ENCODE results near the gene PRAMEF11. TPM values are rescaled to one million over a fixed set of nuclear protein-coding genes. Genes with fewer than 3 reads are reported as not detected.
"Not testable (repeated sequence)": the region's sequence is repeated elsewhere in the genome, so short reads cannot be mapped to it uniquely, and the experiment has no call there.

The PRAMEF11 gene
- not detected for total RNA-seq

GRCh38 chr1:12831310-12831709 lies at the start of gene PRAMEF11:
Gene PRAMEF11, minus strand, starts transcription at chr1:12831410. Its CDS starts 2,621 bp downstream, at chr1:12828789.
- H3K4me1 ChIP-seq (ENCODE audit: insufficient read depth, low read length); H3K27me3 ChIP-seq (ENCODE audit: insufficient read depth, low read length); H3K4me3 ChIP-seq (ENCODE audit: low read length); H3K9me3 ChIP-seq (ENCODE audit: low read depth, low read length): not testable (repeated sequence)

GRCh38 chr1:12878453-12878852 lies 47.2 kb upstream of the PRAMEF11 start:
- H3K27me3 ChIP-seq (ENCODE audit: insufficient read depth, low read length) = not testable (repeated sequence)

GRCh38 chr1:12863131-12863880 lies 32.1 kb upstream of the PRAMEF11 start:
- not testable (repeated sequence) for H3K4me1 ChIP-seq (ENCODE audit: insufficient read depth, low read length); H3K9me3 ChIP-seq (ENCODE audit: low read depth, low read length); H3K4me3 ChIP-seq (ENCODE audit: low read length); H3K27me3 ChIP-seq (ENCODE audit: insufficient read depth, low read length)

More at GRCh38 chr1:12878453-12878852, 47.2 kb upstream of the PRAMEF11 start:
- not testable (repeated sequence) for H3K9me3 ChIP-seq (ENCODE audit: low read depth, low read length); H3K4me1 ChIP-seq (ENCODE audit: insufficient read depth, low read length); H3K4me3 ChIP-seq (ENCODE audit: low read length)

GRCh38 chr1:12856786-12857185 lies 25.6 kb upstream of the PRAMEF11 start, which contains the start of gene PRAMEF2:
Gene PRAMEF2, plus strand, starts transcription at chr1:12857086. Its CDS starts 1,924 bp downstream, at chr1:12859010.
- H3K4me3 ChIP-seq (ENCODE audit: low read length); H3K4me1 ChIP-seq (ENCODE audit: insufficient read depth, low read length); H3K9me3 ChIP-seq (ENCODE audit: low read depth, low read length); H3K27me3 ChIP-seq (ENCODE audit: insufficient read depth, low read length): not testable (repeated sequence)

GRCh38 chr1:12851779-12852178 lies 20.6 kb upstream of the PRAMEF11 start:
- Histone ChIP-seq H3K27me3 (ENCODE audit: insufficient read depth, low read length) (no peaks in the 10 kb centered on the region), H3K4me3 (ENCODE audit: low read length) (no peak overlapping the region), H3K9me3 (ENCODE audit: low read depth, low read length) (no peaks in the 10 kb centered on the region), H3K4me1 (ENCODE audit: insufficient read depth, low read length) (no peaks in the 10 kb centered on the region)

GRCh38 chr1:12848620-12849019 lies 17.4 kb upstream of the PRAMEF11 start, which contains the start of gene HNRNPCL1:
Gene HNRNPCL1, minus strand, starts transcription at chr1:12848720. Its CDS starts 431 bp downstream, at chr1:12848289.
- H3K27me3 ChIP-seq (ENCODE audit: insufficient read depth, low read length); H3K4me3 ChIP-seq (ENCODE audit: low read length); H3K9me3 ChIP-seq (ENCODE audit: low read depth, low read length); H3K4me1 ChIP-seq (ENCODE audit: insufficient read depth, low read length): not testable (repeated sequence)

- H3K4me1 ChIP-seq (ENCODE audit: insufficient read depth, low read length); H3K9me3 ChIP-seq (ENCODE audit: low read depth, low read length); H3K4me3 ChIP-seq (ENCODE audit: low read length); H3K27me3 ChIP-seq (ENCODE audit: insufficient read depth, low read length): not testable (repeated sequence)
Measured at GRCh38 chr1:12833251-12833650, 2.0 kb upstream of the PRAMEF11 start.

GRCh38 chr1:12819061-12819460 lies 12.1 kb downstream of the PRAMEF11 start:
- H3K9me3 ChIP-seq (ENCODE audit: low read depth, low read length); H3K4me1 ChIP-seq (ENCODE audit: insufficient read depth, low read length); H3K4me3 ChIP-seq (ENCODE audit: low read length); H3K27me3 ChIP-seq (ENCODE audit: insufficient read depth, low read length): not testable (repeated sequence)

GRCh38 chr1:12811409-12811784 lies 19.8 kb downstream of the PRAMEF11 start:
- no peaks in the 10 kb centered on the region for H3K27me3 ChIP-seq (ENCODE audit: insufficient read depth, low read length)
- no peaks in the 10 kb centered on the region for H3K4me1 ChIP-seq (ENCODE audit: insufficient read depth, low read length)
- H3K4me3 ChIP-seq (ENCODE audit: low read length) = no peak overlapping the region
- no peaks in the 10 kb centered on the region for H3K9me3 ChIP-seq (ENCODE audit: low read depth, low read length)

- no peak overlapping the region for H3K4me3 ChIP-seq (ENCODE audit: low read length)
Measured at GRCh38 chr1:12810691-12811408, 20.4 kb downstream of the PRAMEF11 start.

GRCh38 chr1:12809933-12810332 lies 21.3 kb downstream of the PRAMEF11 start:
- Histone ChIP-seq H3K4me1 (ENCODE audit: insufficient read depth, low read length) (no peaks in the 10 kb centered on the region), H3K4me3 (ENCODE audit: low read length) (no peak overlapping the region)

More at GRCh38 chr1:12810691-12811408, 20.4 kb downstream of the PRAMEF11 start:
- no peaks in the 10 kb centered on the region for H3K9me3 ChIP-seq (ENCODE audit: low read depth, low read length)
- H3K27me3 ChIP-seq (ENCODE audit: insufficient read depth, low read length) = no peaks in the 10 kb centered on the region
- no peaks in the 10 kb centered on the region for H3K4me1 ChIP-seq (ENCODE audit: insufficient read depth, low read length)

GRCh38 chr1:12799730-12800129 lies 31.5 kb downstream of the PRAMEF11 start:
- H3K4me3 ChIP-seq (ENCODE audit: low read length) = no peak overlapping the region
- no peaks in the 10 kb centered on the region for H3K4me1 ChIP-seq (ENCODE audit: insufficient read depth, low read length)

More at GRCh38 chr1:12809933-12810332, 21.3 kb downstream of the PRAMEF11 start:
- no peaks in the 10 kb centered on the region for H3K27me3 ChIP-seq (ENCODE audit: insufficient read depth, low read length)
- no peaks in the 10 kb centered on the region for H3K9me3 ChIP-seq (ENCODE audit: low read depth, low read length)

GRCh38 chr1:12798911-12799310 lies 32.3 kb downstream of the PRAMEF11 start:
- Histone ChIP-seq H3K27me3 (ENCODE audit: insufficient read depth, low read length) (no peaks in the 10 kb centered on the region), H3K4me1 (ENCODE audit: insufficient read depth, low read length) (no peaks in the 10 kb centered on the region), H3K4me3 (ENCODE audit: low read length) (no peak overlapping the region), H3K9me3 (ENCODE audit: low read depth, low read length) (no peaks in the 10 kb centered on the region)

More at GRCh38 chr1:12799730-12800129, 31.5 kb downstream of the PRAMEF11 start:
- Histone ChIP-seq H3K9me3 (ENCODE audit: low read depth, low read length) (no peaks in the 10 kb centered on the region), H3K27me3 (ENCODE audit: insufficient read depth, low read length) (no peaks in the 10 kb centered on the region)

GRCh38 chr1:12791097-12791496 lies 40.1 kb downstream of the PRAMEF11 start, which contains the start of gene PRAMEF1:
Gene PRAMEF1, plus strand, starts transcription at chr1:12791397. Its CDS starts 1,831 bp downstream, at chr1:12793228.
- not testable (repeated sequence) for H3K4me1 ChIP-seq (ENCODE audit: insufficient read depth, low read length); H3K9me3 ChIP-seq (ENCODE audit: low read depth, low read length); H3K4me3 ChIP-seq (ENCODE audit: low read length); H3K27me3 ChIP-seq (ENCODE audit: insufficient read depth, low read length)

- not testable (repeated sequence) for H3K9me3 ChIP-seq (ENCODE audit: low read depth, low read length); H3K4me1 ChIP-seq (ENCODE audit: insufficient read depth, low read length); H3K4me3 ChIP-seq (ENCODE audit: low read length); H3K27me3 ChIP-seq (ENCODE audit: insufficient read depth, low read length)
Measured at GRCh38 chr1:12784729-12785128, 46.5 kb downstream of the PRAMEF11 start.

All from mononuclear cell (primary cell).